Activated CD4-positive, alpha-beta memory T cell treated with anti-CD3 and anti-CD28 coated beads for 36 hours (primary cell): Measurements from ENCODE around the gene TICAM1. TPM values are rescaled to one million over a fixed set of nuclear protein-coding genes. Genes with fewer than 3 reads are reported as not detected.
A peak's percentile ranks its signal among the peaks of the same experiment; 100 is the strongest.
"Not testable (repeated sequence)": the region's sequence is repeated elsewhere in the genome, so short reads cannot be mapped to it uniquely, and the experiment has no call there.

Source experiments
- CTCF ChIA-PET: fragments of 350-600 bp; sonication (Branson Sonifier 250); formaldehyde crosslinking; loops from one replicate; lab custom pipeline; 2021; ENCODE audit warnings: antibody characterized with exemption, inconsistent platforms; lab: Charles Lee
- POLR2A ChIA-PET: fragments of 350-600 bp; sonication (Branson Sonifier 250); formaldehyde crosslinking; loops from one replicate; lab custom pipeline; 2021; ENCODE audit warnings: antibody characterized with exemption; lab: Charles Lee
- DNase-seq: peaks from one replicate; pipeline ENCODE4 v3.0.0-alpha.2; 2020
- H3K27ac Mint-ChIP-seq: one replicate; pipeline ENCODE4 v1.8.0; 2021; ENCODE audit warnings: mixed read lengths
- H3K27me3 Mint-ChIP-seq: one replicate; pipeline ENCODE4 v1.8.0; 2021; ENCODE audit warnings: mixed read lengths
- H3K36me3 Mint-ChIP-seq: one replicate; pipeline ENCODE4 v1.8.0; 2021; ENCODE audit warnings: mixed read lengths
- H3K4me1 Mint-ChIP-seq: one replicate; pipeline ENCODE4 v1.8.0; 2021; ENCODE audit warnings: low read depth, mixed read lengths
- H3K4me3 Mint-ChIP-seq: one replicate; pipeline ENCODE4 v1.8.0; 2021; ENCODE audit warnings: mild to moderate bottlenecking, mixed read lengths
- H3K9me3 Mint-ChIP-seq: one replicate; pipeline ENCODE4 v1.8.0; 2021; ENCODE audit warnings: mixed read lengths
- intact Hi-C: fragments of 100-400 bp; cut with micrococcal nuclease; formaldehyde crosslinking; loops from one replicate; pipeline ENCODE4 v1.15.1; 2023
- total RNA-seq, 2 experiments: library from RNA; stranded (reverse); gene quantifications; one replicate each; pipeline ENCODE4 v1.2.3, GENCODE V29; 2021

The TICAM1 gene
- total RNA-seq, 2 experiments from 2014 or later, result 24.0 to 25.4 TPM

- CTCF ChIA-PET, result interaction anchor here (1.0 to 7.6 kb wide), 2 partner anchors 55 to 62 kb away, joined by 3 to 161 read pairs; no protein-coding TSS in a partner anchor
- POLR2A ChIA-PET, H3K4me3 Mint-ChIP-seq, H3K36me3 Mint-ChIP-seq, H3K4me1 Mint-ChIP-seq, H3K9me3 Mint-ChIP-seq, H3K27ac Mint-ChIP-seq, DNase-seq, intact Hi-C loops: not testable (repeated sequence)
- peaks cover 11% of the 10 kb centered on the region for H3K27me3 Mint-ChIP-seq
Measured at GRCh38 chr19:4786412-4787016, 45.0 kb downstream of the TICAM1 start.

GRCh38 chr19:4781801-4782200 lies 49.7 kb downstream of the TICAM1 start:
- no peak for DNase-seq
- H3K9me3 Mint-ChIP-seq, result peaks cover 5% of the 10 kb centered on the region
- H3K27me3 Mint-ChIP-seq, result peaks cover 15% of the 10 kb centered on the region
- no peaks in the 10 kb centered on the region for H3K4me1 Mint-ChIP-seq
- intact Hi-C loops, result no loop called here
- H3K27ac Mint-ChIP-seq, result no peak overlapping the region
- H3K4me3 Mint-ChIP-seq, result no peak overlapping the region
- H3K36me3 Mint-ChIP-seq, result peaks cover 3% of the 10 kb centered on the region
- CTCF ChIA-PET, result interaction anchor here (1.5 kb wide), 1 partner anchor 9 kb away, joined by 10 read pairs; the partner anchor contains the start of gene FEM1A
- POLR2A ChIA-PET, result no interaction called here

DNA sequence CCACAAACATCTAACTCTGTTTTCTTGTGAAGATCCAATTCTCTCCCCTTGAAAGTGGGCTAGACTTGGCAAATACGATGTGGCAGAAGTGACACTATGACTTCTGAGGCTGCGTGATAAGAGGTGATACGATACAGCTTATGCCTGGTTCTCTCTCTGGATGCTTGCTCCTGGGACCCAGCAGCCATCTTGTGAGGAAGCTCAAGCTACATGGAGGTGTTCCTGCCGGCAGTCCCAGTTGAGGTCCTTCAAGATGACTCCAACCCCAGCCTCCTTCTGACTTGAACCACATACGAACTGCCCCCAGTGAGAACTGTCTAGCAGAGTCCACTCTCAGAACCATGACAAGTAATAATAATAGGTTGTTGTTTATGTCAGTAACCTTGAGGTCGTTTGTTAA lies 50.7 kb downstream of the TICAM1 start:
- ChIA-PET POLR2A (no interaction called here), CTCF (no interaction called here)

GRCh38 chr19:4778124-4778523 lies 53.4 kb downstream of the TICAM1 start:
- H3K9me3 Mint-ChIP-seq, H3K4me1 Mint-ChIP-seq, POLR2A ChIA-PET, H3K27ac Mint-ChIP-seq, intact Hi-C loops, DNase-seq, H3K4me3 Mint-ChIP-seq, H3K36me3 Mint-ChIP-seq: not testable (repeated sequence)
- CTCF ChIA-PET, result interaction anchor here (0.6 to 1.1 kb wide), 2 partner anchors 12 to 31 kb away, joined by 3 read pairs; no protein-coding TSS in a partner anchor
- peaks cover 16% of the 10 kb centered on the region for H3K27me3 Mint-ChIP-seq

More for the DNA sequence above, 50.7 kb downstream of the TICAM1 start:
- intact Hi-C loops, result no loop called here
- Mint-ChIP-seq H3K4me1 (no peaks in the 10 kb centered on the region), H3K27me3 (peaks cover 11% of the 10 kb centered on the region), H3K27ac (no peak overlapping the region), H3K9me3 (peaks cover 5% of the 10 kb centered on the region), H3K36me3 (peaks cover 3% of the 10 kb centered on the region), H3K4me3 (no peak overlapping the region)
- no peak for DNase-seq

DNA sequence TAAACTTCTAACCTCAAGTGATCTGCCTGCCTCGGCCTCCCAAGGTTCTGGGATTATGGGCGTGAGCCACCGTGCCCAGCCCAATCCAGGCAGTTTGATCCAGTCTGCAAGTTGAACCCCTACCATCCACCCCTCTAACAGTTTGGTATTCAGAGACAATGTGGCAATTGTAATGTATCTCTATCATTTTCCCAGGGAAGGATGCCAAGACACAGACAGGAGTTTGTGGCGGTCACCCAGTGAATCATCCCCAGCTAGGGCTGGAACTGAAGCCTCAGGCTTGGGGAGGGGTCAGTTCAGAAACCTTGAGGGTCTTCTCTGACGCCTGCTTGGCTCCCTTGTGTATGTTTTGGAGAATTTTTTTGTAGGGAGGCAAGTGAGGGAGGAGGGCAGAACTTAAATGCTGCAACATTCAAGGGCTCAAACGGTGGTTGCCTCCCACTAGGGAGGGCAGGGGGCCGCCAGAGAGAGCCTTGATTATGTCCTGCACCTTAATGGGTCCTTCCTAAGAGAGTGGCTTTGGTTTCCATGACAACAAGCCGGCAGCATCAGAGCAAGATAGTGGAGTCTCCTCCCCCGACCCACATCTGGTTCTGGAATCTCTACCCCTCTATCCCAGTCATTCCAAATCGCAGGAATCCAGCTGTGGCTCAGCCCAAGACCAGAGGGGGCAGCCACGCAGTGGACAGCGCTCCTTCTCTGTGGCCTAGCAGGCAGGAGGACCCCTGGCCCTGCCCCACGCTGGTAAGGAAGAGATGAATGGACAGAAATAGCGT lies 54.9 kb downstream of the TICAM1 start:
- Mint-ChIP-seq H3K36me3 (peaks cover 2% of the 10 kb centered on the region), H3K27me3 (peaks cover 20% of the 10 kb centered on the region), H3K9me3 (peaks cover 5% of the 10 kb centered on the region), H3K4me3 (no peak overlapping the region), H3K4me1 (no peaks in the 10 kb centered on the region), H3K27ac (no peak overlapping the region)
- POLR2A ChIA-PET, result no interaction called here
- CTCF ChIA-PET, result no interaction called here
- no peak for DNase-seq
- intact Hi-C loops, result no loop called here

GRCh38 chr19:4775627-4776152 lies 55.8 kb downstream of the TICAM1 start:
- H3K4me3 Mint-ChIP-seq, result no peak overlapping the region
- no peak overlapping the region for H3K27ac Mint-ChIP-seq
- no peaks in the 10 kb centered on the region for H3K9me3 Mint-ChIP-seq
- intact Hi-C loops, result no loop called here
- no peaks in the 10 kb centered on the region for H3K36me3 Mint-ChIP-seq
- H3K4me1 Mint-ChIP-seq, result no peaks in the 10 kb centered on the region
- no peak for DNase-seq
- ChIA-PET CTCF (interaction anchor here (1.2 kb wide), 1 partner anchor 16 kb away, joined by 4 read pairs; the partner anchor contains the start of gene FEM1A), POLR2A (no interaction called here)
- peaks cover 15% of the 10 kb centered on the region for H3K27me3 Mint-ChIP-seq

- Mint-ChIP-seq H3K4me1 (no peaks in the 10 kb centered on the region), H3K4me3 (no peak overlapping the region), H3K27ac (no peak overlapping the region), H3K9me3 (no peaks in the 10 kb centered on the region), H3K36me3 (no peaks in the 10 kb centered on the region), H3K27me3 (peaks cover 15% of the 10 kb centered on the region)
- ChIA-PET CTCF (no interaction called here), POLR2A (no interaction called here)
- no peak for DNase-seq
- intact Hi-C loops, result no loop called here
Measured at GRCh38 chr19:4774136-4774535, 57.4 kb downstream of the TICAM1 start.

- POLR2A ChIA-PET, result no interaction called here
- CTCF ChIA-PET, result interaction anchor here (1.4 kb wide), 1 partner anchor 18 kb away, joined by 3 read pairs; the partner anchor contains the start of gene FEM1A
- Mint-ChIP-seq H3K4me1 (no peaks in the 10 kb centered on the region), H3K4me3 (no peak overlapping the region), H3K27me3 (peaks cover 15% of the 10 kb centered on the region), H3K9me3 (no peaks in the 10 kb centered on the region), H3K27ac (no peak overlapping the region), H3K36me3 (no peaks in the 10 kb centered on the region)
- DNase-seq, result no peak
- intact Hi-C loops, result no loop called here
Measured at GRCh38 chr19:4773047-4773640, 58.4 kb downstream of the TICAM1 start.

GRCh38 chr19:4772566-4772965 lies 58.9 kb downstream of the TICAM1 start:
- no peaks in the 10 kb centered on the region for H3K9me3 Mint-ChIP-seq
- H3K36me3 Mint-ChIP-seq, result no peaks in the 10 kb centered on the region
- POLR2A ChIA-PET, result no interaction called here
- no peak for DNase-seq
- CTCF ChIA-PET, result interaction anchor here (1.4 kb wide), 1 partner anchor 19 kb away, joined by 3 read pairs; the partner anchor contains the start of gene FEM1A
- H3K27ac Mint-ChIP-seq, result no peak overlapping the region
- H3K27me3 Mint-ChIP-seq, result peaks cover 15% of the 10 kb centered on the region
- H3K4me3 Mint-ChIP-seq, result no peak overlapping the region
- H3K4me1 Mint-ChIP-seq, result no peaks in the 10 kb centered on the region
- intact Hi-C loops, result no loop called here

GRCh38 chr19:4768934-4769777 lies 62.4 kb downstream of the TICAM1 start:
- intact Hi-C loops, result no loop called here
- Mint-ChIP-seq H3K9me3 (no peaks in the 10 kb centered on the region), H3K4me3 (no peak overlapping the region), H3K27me3 (peaks cover 12% of the 10 kb centered on the region), H3K36me3 (no peaks in the 10 kb centered on the region), H3K27ac (no peak overlapping the region), H3K4me1 (no peaks in the 10 kb centered on the region)
- DNase-seq, result peak; percentile 87
- ChIA-PET POLR2A (interaction anchor here (0.6 kb wide), 1 partner anchor 911 kb away, joined by 5 read pairs; no protein-coding TSS in a partner anchor), CTCF (interaction anchor here (1.2 kb wide), 2 partner anchors 21 to 193 kb away, joined by 4 to 6 read pairs; no protein-coding TSS in a partner anchor)
